H9 (cell line): ENCODE results near the gene UBE2L6. TPM values are rescaled to one million over a fixed set of nuclear protein-coding genes. Genes with fewer than 3 reads are reported as not detected.

Experiments
- DNase-seq: peaks from one replicate; pipeline ENCODE4 v3.0.0-alpha.2; 2017
- H2AFZ ChIP-seq: one replicate; pipeline ENCODE4 v1.6.1; 2013; ENCODE audit warnings: mild to moderate bottlenecking, low read length, control low read depth, moderate library complexity
- H2AK5ac ChIP-seq: 2 replicates; pipeline ENCODE4 v1.6.1; 2013; ENCODE audit warnings: low read length, control low read depth, mixed read lengths; ENCODE audit not compliant: insufficient read length
- H2BK120ac ChIP-seq: one replicate; pipeline ENCODE4 v1.6.1; 2013; ENCODE audit warnings: low read depth, mild to moderate bottlenecking, low read length, control low read depth, inconsistent platforms; ENCODE audit not compliant: poor library complexity, severe bottlenecking
- H2BK12ac ChIP-seq: 2 replicates; pipeline ENCODE4 v1.6.1; 2013; ENCODE audit warnings: low read length, control low read depth, mixed read lengths, low read depth; ENCODE audit not compliant: insufficient read length
- H2BK15ac ChIP-seq: 2 replicates; pipeline ENCODE4 v1.6.1; 2013; ENCODE audit warnings: low read depth, low read length, control low read depth
- H2BK20ac ChIP-seq: one replicate; pipeline ENCODE4 v1.6.1; 2013; ENCODE audit warnings: low read depth, mild to moderate bottlenecking, low read length, control low read depth, inconsistent platforms; ENCODE audit not compliant: poor library complexity, severe bottlenecking
- H2BK5ac ChIP-seq: 2 replicates; pipeline ENCODE4 v1.6.1; 2013; ENCODE audit warnings: low read length, control low read depth, mixed read lengths; ENCODE audit not compliant: insufficient read length
- H3K14ac ChIP-seq: 2 replicates; pipeline ENCODE4 v1.6.1; 2013; ENCODE audit warnings: low read length, control low read depth; ENCODE audit not compliant: insufficient read depth
- H3K18ac ChIP-seq: 2 replicates; pipeline ENCODE4 v1.6.1; 2013; ENCODE audit warnings: low read depth, mild to moderate bottlenecking, mixed read lengths, low read length, control low read depth; ENCODE audit not compliant: insufficient read length
- H3K23ac ChIP-seq: 2 replicates; pipeline ENCODE4 v1.6.1; 2013; ENCODE audit warnings: low read length, control low read depth, mixed read lengths, low read depth; ENCODE audit not compliant: insufficient read length
- H3K23me2 ChIP-seq: 2 replicates; pipeline ENCODE4 v1.6.1; 2013; ENCODE audit warnings: low read depth, mild to moderate bottlenecking, mixed read lengths, low read length, control low read depth; ENCODE audit not compliant: insufficient read length, poor library complexity, severe bottlenecking
- H3K27ac ChIP-seq: 2 replicates; pipeline ENCODE4 v1.5.1; 2013; ENCODE audit warnings: low read length, control low read depth, mixed read lengths, low read depth; ENCODE audit not compliant: insufficient read length
- H3K27me3 ChIP-seq: 2 replicates; pipeline ENCODE4 v1.6.1; 2013; ENCODE audit warnings: low read length, control low read depth, inconsistent platforms; ENCODE audit not compliant: insufficient read depth
- H3K4ac ChIP-seq: 2 replicates; pipeline ENCODE4 v1.6.1; 2013; ENCODE audit warnings: low read depth, mild to moderate bottlenecking, control low read depth, inconsistent platforms, low read length, moderate library complexity
- H3K4me1 ChIP-seq: 2 replicates; pipeline ENCODE4 v1.6.1; 2013; ENCODE audit warnings: low read length, control low read depth, inconsistent platforms; ENCODE audit not compliant: insufficient read depth
- H3K4me2 ChIP-seq: 2 replicates; pipeline ENCODE4 v1.6.1; 2013; ENCODE audit warnings: low read length, control low read depth, mixed read lengths; ENCODE audit not compliant: insufficient read length, insufficient read depth
- H3K56ac ChIP-seq: 2 replicates; pipeline ENCODE4 v1.6.1; 2013; ENCODE audit warnings: low read depth, mild to moderate bottlenecking, mixed read lengths, low read length, control low read depth; ENCODE audit not compliant: insufficient read length
- H3K79me1 ChIP-seq: 2 replicates; pipeline ENCODE4 v1.6.1; 2013; ENCODE audit warnings: low read depth, mild to moderate bottlenecking, moderate library complexity, low read length, control low read depth, inconsistent platforms; ENCODE audit not compliant: insufficient read depth, poor library complexity, severe bottlenecking
- H3K79me2 ChIP-seq: 2 replicates; pipeline ENCODE4 v1.6.1; 2013; ENCODE audit warnings: low read length, control low read depth, inconsistent platforms; ENCODE audit not compliant: insufficient read depth
- H3K9ac ChIP-seq: 2 replicates; pipeline ENCODE4 v1.6.1; 2013; ENCODE audit warnings: low read length, control low read depth, mixed read lengths; ENCODE audit not compliant: insufficient read length; ENCODE audit errors: extremely low read depth
- H3K9me3 ChIP-seq: one replicate; pipeline ENCODE4 v1.6.1; 2013; ENCODE audit warnings: low read depth, low read length, inconsistent platforms; ENCODE audit not compliant: control insufficient read depth
- H3T11ph ChIP-seq: one replicate; pipeline ENCODE4 v1.6.1; 2013; ENCODE audit warnings: mild to moderate bottlenecking, low read length, control low read depth, inconsistent platforms
- H4K20me1 ChIP-seq: one replicate; pipeline ENCODE4 v1.6.1; 2013; ENCODE audit not compliant: control insufficient read depth, insufficient read length, insufficient read depth
- H4K5ac ChIP-seq: 2 replicates; pipeline ENCODE4 v1.6.1; 2013; ENCODE audit warnings: low read depth, mild to moderate bottlenecking, mixed read lengths, low read length, control low read depth; ENCODE audit not compliant: insufficient read length
- H4K8ac ChIP-seq: replicated peaks from 2 replicates; pipeline ENCODE4 v1.6.1; 2013; ENCODE audit warnings: low read length, control low read depth, mixed read lengths, low read depth; ENCODE audit not compliant: insufficient read length
- H4K91ac ChIP-seq: 2 replicates; pipeline ENCODE4 v1.6.1; 2013; ENCODE audit warnings: low read depth, mild to moderate bottlenecking, moderate library complexity, mixed read lengths, low read length, control low read depth; ENCODE audit not compliant: insufficient read length
- H3K27ac Mint-ChIP-seq, 3 experiments: 2 replicates in 2 of 3; 3 replicates in 1 of 3; pipeline ENCODE4 v1.8.0; 2020 to 2021; ENCODE audit warnings: mixed read lengths in 3 of 3, mild to moderate bottlenecking in 1 of 3, moderate library complexity in 1 of 3
- H3K27me3 Mint-ChIP-seq: 2 replicates; pipeline ENCODE4 v1.8.0; 2021; ENCODE audit warnings: low read depth, mild to moderate bottlenecking, moderate library complexity, mixed read lengths
- H3K36me3 Mint-ChIP-seq, 3 experiments: 2 replicates in 2 of 3; 3 replicates in 1 of 3; pipeline ENCODE4 v1.8.0; 2020 to 2021; ENCODE audit warnings: low read depth in 3 of 3, mixed read lengths in 3 of 3; ENCODE audit not compliant: insufficient read depth in 1 of 3
- H3K4me1 Mint-ChIP-seq, 2 experiments: 2 replicates each; pipeline ENCODE4 v1.8.0; 2020; ENCODE audit warnings: mixed read lengths in 2 of 2
- H3K4me3 Mint-ChIP-seq, 2 experiments: 2 replicates in 1 of 2; 3 replicates in 1 of 2; pipeline ENCODE4 v1.8.0; 2020 to 2021; ENCODE audit warnings: mild to moderate bottlenecking in 2 of 2, mixed read lengths in 2 of 2, moderate library complexity in 1 of 2
- H3K9me3 Mint-ChIP-seq, 2 experiments: 2 replicates in 1 of 2; 3 replicates in 1 of 2; pipeline ENCODE4 v1.8.0; 2020; ENCODE audit warnings: mild to moderate bottlenecking in 2 of 2, mixed read lengths in 2 of 2, moderate library complexity in 1 of 2
- WGBS: extraction: QIAGEN DNeasy Blood & Tissue Kit; methylation state at CpG from one replicate; pipeline ENCODE4 v1.1.7; 2013; ENCODE audit warnings: missing lambda C conversion rate, low lambda C conversion rate, mixed read lengths; ENCODE audit not compliant: insufficient read length; ENCODE audit errors: extremely low coverage; 5-methylcytosine and 5-hydroxymethylcytosine counted together
- total RNA-seq: library from RNA; stranded (reverse); gene quantifications from 2 replicates; pipeline ENCODE4 v1.2.1, GENCODE V29; 2021
- TF ChIP-seq, protein P1 (sequence below): fragments of 200-600 bp; sonication (generic); conservative IDR thresholded peaks from 3 replicates; pipeline ENCODE4 v1.8.0; 2021; ENCODE audit warnings: antibody characterized with exemption, mild to moderate bottlenecking

UBE2L6 gene
- total RNA-seq, 1 experiment from 2014 or later, result 38.9 TPM

DNA sequence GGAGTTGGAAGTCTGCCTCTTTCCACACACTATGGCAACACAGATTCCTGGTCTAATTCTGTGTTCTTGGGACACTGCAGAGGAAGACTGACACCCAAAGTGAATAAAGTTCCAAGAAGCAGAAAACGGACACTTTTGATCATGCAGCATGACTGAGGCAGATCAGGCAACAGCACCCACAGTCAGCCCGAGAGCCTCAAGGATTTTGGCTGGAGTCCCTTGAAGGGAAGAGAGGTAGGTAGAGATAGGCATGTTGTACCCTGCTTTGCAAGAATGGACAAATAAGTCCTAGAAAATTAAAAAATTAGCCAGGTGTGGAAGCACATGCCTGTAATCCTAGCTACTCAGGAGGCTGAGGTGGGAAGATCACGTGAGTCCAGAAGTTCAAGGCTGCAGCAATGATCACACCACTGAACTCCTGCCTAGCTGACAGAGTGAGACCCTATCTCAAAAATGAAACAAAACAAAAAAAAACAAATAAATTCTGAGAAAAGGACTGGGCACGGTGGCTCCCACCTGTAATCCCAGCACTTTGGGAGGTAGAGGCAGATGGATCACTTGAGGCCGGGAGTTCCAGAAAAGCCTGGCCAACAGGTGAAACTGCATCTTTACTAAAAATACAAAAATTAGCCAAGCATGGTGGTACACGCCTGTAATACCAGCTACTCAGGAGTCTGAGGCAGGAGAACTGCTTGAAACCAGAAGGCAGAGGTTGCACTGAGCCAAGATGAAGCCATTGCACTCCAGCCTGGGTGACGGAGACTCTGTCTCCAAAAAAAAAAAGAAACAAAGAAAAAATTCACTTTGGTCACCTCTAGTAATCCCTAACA is 58.9 kb downstream of the UBE2L6 start:
- no CpG with 5 or more reads among the region's 7 CpGs for WGBS
- no peak overlapping the region for H3K27ac ChIP-seq
- no peak overlapping the region for H4K91ac ChIP-seq
- H3T11ph ChIP-seq, result no peak overlapping the region
- no peak overlapping the region for H3K9ac ChIP-seq
- no peaks in the 10 kb centered on the region for H3K9me3 Mint-ChIP-seq
- H3K4me1 ChIP-seq, result peaks cover under 1% of the 10 kb centered on the region
- H3K36me3 Mint-ChIP-seq, result peaks cover 0 to 4% (median 0%) of the 10 kb centered on the region in 3 experiments; a peak in 4 of 7 replicates
- H3K27me3 Mint-ChIP-seq, result peaks cover 8% of the 10 kb centered on the region
- no peaks in the 10 kb centered on the region for H4K20me1 ChIP-seq
- H2BK12ac ChIP-seq, result no peak overlapping the region
- H3K23ac ChIP-seq, result no peak overlapping the region
- H3K23me2 ChIP-seq, result no peaks in the 10 kb centered on the region
- H2AFZ ChIP-seq, result no peak overlapping the region
- TF ChIP-seq, protein P1, sequence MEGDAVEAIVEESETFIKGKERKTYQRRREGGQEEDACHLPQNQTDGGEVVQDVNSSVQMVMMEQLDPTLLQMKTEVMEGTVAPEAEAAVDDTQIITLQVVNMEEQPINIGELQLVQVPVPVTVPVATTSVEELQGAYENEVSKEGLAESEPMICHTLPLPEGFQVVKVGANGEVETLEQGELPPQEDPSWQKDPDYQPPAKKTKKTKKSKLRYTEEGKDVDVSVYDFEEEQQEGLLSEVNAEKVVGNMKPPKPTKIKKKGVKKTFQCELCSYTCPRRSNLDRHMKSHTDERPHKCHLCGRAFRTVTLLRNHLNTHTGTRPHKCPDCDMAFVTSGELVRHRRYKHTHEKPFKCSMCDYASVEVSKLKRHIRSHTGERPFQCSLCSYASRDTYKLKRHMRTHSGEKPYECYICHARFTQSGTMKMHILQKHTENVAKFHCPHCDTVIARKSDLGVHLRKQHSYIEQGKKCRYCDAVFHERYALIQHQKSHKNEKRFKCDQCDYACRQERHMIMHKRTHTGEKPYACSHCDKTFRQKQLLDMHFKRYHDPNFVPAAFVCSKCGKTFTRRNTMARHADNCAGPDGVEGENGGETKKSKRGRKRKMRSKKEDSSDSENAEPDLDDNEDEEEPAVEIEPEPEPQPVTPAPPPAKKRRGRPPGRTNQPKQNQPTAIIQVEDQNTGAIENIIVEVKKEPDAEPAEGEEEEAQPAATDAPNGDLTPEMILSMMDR, result no peak
- no peak overlapping the region for H4K8ac ChIP-seq
- H3K4me2 ChIP-seq, result no peak overlapping the region
- H3K27ac Mint-ChIP-seq, result no peak overlapping the region
- H3K14ac ChIP-seq, result no peak overlapping the region
- no peak overlapping the region for H2BK120ac ChIP-seq
- H2BK5ac ChIP-seq, result no peak overlapping the region
- H2BK15ac ChIP-seq, result no peak overlapping the region
- peaks cover 1 to 11% of the 10 kb centered on the region in 2 experiments; a peak in 2 of 4 replicates for H3K4me1 Mint-ChIP-seq
- H3K4ac ChIP-seq, result no peak overlapping the region
- no peak overlapping the region for H2AK5ac ChIP-seq
- no peak overlapping the region for H4K5ac ChIP-seq
- no peak overlapping the region for H2BK20ac ChIP-seq
- H3K18ac ChIP-seq, result no peak overlapping the region
- DNase-seq, result no peak
- no peaks in the 10 kb centered on the region for H3K9me3 ChIP-seq
- H3K79me1 ChIP-seq, result no peaks in the 10 kb centered on the region
- H3K27me3 ChIP-seq, result no peaks in the 10 kb centered on the region
- H3K4me3 Mint-ChIP-seq, result no peak overlapping the region
- no peak overlapping the region for H3K56ac ChIP-seq
- H3K79me2 ChIP-seq, result no peaks in the 10 kb centered on the region
